HG02610 (cell line): Measurements from ENCODE around the gene BTBD2.
"Not testable (repeated sequence)": the region's sequence is repeated elsewhere in the genome, so short reads cannot be mapped to it uniquely, and the experiment has no call there.

ENCODE experiments used
- ATAC-seq: cut with Tn5 transposase; IDR thresholded peaks from one replicate; pipeline ENCODE4 v1.9.1; 2021; ENCODE audit warnings: mild to moderate bottlenecking, moderate library complexity; ENCODE audit not compliant: unreplicated experiment

The BTBD2 gene

DNA sequence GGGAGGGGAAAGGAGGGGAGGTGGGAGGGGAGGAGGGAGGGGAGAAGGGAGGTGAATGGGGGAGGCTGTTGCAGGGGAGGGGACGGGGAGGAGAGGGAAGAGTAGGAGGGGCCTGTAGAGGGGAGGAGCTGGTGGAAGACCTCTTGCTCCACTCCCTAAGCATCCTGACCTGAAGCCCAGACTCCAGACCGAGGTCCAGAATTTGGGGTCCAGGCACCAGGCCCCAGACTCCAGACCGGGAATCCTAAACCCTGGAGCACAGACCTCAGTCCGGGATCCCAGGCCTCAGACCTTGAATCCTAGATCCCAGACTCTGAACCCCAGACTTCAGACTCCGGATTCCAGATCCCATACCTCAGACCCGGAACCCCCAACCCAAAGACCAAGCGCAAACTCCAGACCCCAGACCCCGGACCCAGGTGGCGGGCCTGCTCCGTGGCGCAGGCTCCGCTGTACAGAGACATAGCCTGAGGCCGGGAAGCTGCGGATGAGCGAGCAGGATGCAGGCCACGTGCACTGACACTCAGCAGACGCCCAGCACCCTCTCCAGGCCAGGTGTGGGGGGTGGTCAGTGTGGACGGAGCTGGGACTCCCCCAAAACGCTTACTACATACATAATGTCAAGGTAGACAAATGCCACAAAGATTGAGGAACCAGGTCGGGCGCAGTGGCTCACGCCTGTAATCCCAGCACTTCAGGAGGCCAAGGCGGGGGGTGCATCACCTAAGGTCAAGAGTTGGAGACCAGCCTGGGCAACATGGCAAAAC, 710 bp upstream of the BTBD2 start:
- ATAC-seq, result no peak

DNA sequence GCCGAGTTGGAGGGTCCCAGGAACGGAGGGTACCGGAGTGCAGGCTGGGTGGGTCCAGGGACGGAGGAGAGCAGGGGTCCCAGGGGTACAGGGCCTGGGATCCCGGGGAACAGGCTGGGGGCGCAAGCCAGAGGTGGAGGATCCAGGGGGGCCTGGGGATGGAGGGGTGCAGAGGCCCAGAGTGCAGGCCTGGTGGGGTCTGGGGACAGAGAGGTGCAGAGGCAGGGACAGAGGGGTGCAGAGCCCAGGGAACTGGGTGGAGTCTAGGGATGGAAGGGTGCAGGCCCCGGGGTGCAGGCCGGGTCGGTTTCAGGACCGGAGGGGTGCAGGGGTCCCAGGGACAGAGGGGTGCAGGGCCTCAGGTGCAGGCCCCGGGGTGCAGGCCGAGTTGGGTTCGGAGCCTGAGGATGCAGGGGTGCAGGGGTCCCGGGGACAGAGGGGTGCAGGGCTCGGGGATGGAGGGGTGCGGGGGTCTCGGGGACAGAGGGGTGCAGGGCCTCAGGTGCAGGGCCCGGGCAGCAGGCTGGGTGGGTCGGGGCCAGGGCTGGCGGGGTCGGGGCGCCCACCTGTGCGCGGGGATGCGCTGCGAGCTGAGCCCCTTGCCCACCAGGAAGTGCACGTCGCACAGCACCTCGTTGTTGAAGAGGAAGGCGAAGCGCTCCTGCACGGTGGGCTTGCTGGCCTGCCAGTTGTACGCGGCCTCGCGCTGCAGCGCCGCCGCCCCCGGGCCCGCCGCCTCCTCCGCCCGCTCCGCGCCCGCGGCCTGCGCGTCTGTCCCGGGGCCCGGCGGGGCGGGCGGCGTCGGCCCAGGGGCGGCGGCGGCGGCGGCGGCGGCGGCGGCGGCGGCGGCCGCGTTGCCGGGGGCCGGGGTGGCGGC, 545 bp downstream of the BTBD2 start:
- ATAC-seq, result no peak

DNA sequence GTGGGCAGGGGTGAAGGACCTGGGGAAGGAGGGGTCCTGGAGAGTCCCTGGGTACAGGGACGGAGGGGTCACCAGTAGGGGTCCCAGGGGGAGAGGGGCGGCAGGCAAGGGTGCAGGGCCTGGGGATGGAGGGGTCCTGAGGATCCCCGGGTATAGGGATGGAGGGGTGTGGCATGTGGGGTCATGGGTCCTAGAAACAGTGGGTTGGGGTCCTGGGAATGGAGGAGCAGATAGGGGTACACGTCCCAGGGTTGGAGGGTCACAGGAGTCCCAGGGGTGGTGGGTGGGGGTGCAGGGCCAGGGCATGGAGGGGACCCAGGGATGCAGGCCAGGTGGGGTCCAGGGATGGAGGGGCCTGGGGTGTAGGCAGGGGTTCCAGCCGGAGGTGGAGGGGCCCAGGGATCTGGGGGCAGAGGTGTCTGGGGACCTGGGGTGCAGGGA, 1.4 kb downstream of the BTBD2 start:
- ATAC-seq, result no peak

DNA sequence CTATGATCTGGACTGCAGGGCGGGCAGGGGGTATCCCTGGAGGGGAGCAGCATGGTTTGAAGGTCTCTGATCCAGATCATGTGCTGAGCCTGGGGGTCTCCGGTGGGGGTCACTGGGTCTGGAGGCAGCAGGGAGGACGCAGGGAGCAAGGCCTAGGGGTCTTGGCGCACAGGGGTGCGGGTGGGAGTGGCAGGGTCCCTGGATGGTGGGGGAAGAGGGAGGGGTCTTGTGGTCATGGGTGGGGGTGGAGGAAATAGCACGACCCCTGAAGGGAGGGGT, 1.9 kb downstream of the BTBD2 start:
- ATAC-seq, result no peak

DNA sequence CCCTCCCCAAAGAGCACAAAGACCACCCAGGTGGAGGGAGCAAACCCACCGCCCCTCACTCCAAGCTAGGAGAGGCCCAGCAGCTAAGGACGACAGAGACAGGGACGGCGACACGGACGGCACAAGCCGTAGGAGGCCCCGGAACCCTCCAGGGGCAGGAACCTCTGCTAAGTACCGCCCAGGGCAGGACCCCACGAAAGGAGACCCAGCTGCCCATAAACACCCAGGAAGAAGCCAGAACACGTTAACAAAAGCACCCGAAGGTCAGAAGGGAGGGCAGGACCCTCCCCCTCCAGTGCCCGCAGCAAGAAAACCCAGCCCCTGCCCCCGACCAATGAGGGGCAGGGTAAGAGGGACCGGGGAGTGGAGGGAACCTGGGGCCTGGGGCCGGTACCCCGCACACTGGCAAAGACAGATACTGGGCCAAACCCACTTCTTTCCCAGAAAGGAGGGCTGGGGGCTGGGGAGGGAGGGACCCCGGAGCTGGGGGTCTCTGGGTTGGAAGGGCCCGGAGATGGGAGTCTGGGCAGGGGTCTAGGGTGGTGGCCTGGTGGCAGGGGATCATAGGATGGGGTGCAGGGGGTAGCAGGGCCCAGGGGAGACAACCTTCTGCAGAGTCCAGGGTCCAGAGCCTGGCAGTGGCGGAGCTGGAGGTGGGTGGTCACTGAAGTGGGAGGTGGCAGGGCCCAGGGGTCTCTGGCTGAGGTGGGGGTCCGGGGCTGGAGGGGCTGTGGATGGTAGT, 2.4 kb downstream of the BTBD2 start:
- no peak for ATAC-seq

DNA sequence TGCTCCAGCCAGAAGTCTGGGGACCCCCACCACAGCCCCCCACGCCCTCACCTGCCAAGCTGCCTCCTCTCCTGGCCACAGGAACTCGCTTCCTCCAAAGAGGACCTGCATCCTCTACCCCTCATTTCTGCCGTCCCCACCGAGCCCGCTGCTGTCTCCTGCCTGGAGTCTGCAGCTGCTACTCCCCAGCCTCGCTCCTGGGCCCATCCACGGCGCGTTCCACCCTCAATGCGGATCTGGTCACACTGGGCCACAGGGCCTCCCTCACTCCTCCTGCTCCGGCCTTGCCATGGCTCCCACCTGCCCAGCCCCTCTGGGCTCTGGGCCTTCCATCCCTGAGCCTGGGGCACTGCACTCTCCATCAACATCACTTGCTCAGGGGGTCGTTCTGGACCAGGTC, 4.3 kb downstream of the BTBD2 start:
- ATAC-seq, result no peak

DNA sequence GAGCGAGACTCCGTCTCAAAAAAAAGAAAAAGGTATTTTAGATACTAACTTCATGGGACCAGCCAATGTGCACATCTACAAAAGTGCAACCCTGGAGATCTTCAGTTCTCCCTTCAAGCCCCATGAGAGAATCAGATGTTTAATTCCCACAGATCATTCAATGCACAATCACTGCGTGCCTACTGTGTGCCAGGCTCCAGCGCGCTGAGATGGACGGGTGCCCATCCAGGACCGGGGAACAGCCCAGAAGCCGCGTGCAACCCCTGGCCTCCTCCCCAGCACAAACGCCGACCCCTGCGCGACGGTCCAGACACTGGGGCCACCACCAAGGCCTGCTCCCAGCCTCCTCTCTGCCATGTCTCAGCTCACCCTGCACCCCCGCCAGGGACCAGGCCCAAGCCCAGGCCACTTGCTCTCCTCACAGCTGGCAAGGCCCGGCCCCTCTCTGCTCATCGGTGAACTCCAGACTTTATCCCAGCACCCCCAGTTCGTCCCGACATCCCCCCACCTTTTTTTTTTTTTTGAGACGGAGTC, 5.3 kb downstream of the BTBD2 start:
- no peak for ATAC-seq

DNA sequence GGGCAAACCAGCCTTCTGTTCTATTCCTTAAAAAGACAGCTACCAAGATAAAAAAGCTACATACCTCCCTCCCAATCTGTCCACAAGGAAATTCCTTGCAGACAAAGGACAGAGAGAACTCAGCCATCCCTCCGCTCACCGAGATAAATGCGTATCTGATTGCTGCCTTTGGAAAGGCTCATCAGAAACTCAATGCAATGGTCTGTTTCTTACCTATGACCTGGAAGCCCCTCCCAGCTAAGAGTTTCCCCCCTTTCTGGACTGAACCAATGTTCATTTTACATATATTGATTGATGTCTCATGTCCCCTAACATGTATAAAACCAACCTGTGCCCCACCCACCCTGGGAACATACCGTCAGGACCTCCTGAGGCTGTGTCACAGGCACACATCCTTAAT, 11.6 kb downstream of the BTBD2 start:
- ATAC-seq, result no peak

DNA sequence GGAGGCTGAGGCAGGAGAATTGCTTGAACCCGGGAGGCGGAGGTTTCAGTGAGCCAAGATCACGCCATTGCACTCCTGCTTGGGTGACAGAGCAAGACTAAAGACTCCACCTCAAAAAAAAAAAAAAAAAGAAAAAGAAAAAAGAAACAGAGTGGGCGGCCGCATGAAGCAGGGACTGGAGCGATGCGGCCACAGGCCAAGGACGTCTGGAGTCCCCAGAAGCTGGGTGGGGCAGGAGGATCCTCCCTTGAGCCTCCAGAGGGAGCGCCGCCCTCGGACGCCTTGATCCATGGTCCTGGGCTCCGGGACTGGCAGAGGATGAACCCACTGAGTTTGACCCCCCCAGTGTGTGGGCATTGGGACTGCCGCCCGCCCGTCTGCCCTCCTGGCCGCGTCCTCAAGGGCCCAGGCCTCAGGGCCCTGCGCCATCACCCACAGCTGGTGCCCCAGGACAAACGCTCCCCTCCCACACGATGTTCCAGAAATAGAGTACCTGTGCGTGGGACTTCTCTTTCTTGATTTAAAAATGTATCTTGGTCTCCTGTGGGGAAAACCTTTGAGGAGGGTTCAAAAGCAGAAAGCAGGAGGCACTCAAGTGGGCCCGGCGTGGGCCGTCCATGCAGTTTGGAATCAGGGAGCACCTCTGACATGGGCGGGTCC, 15.5 kb downstream of the BTBD2 start:
- no peak for ATAC-seq

DNA sequence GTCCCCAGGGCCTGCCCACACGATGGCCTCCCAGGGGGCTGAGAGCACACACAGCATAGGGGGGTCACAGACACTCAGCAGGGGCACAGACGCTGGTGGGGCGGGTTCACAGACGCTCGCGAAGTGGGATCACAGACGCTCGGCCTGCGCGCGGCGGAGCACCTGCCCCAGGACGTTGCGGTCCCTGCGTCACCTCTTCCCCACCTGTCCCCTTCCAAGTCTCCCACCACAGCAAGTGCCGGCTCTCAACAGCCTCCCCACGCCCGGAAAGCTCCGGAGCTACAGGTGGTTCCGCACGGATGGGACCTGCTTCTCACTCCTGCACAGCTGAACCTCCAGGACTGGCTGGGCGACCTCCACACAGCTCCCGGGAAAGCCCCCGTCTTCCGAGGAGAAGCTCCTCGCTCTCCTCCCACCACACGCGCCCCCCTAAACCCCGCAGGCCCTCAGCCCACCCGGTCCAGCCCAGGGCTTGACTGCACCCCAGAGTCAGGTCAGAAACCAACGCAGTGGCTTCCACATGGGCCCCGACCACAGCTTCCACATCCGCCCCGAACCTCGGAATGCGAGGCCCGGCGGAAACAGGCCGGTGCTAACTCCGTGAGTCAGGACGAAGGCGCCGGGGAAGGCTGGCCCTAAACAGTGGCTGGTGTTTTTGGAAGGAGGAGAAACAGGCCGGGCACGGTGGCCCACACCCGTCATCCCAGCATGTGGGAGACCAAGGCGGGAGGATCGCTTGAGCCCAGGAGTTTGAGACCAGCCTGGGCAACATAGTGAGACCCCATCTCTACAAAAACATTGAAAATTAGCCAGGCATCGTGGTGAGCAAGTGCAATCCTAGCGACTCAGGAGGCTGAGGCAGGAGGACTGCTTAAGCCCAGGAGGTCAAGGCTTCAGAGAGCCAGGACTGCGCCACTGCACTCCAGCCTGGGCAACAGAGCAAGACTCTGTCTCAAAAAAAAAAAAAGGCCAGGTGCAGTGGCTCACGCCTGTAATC, 16.5 kb downstream of the BTBD2 start:
- no peak for ATAC-seq

DNA sequence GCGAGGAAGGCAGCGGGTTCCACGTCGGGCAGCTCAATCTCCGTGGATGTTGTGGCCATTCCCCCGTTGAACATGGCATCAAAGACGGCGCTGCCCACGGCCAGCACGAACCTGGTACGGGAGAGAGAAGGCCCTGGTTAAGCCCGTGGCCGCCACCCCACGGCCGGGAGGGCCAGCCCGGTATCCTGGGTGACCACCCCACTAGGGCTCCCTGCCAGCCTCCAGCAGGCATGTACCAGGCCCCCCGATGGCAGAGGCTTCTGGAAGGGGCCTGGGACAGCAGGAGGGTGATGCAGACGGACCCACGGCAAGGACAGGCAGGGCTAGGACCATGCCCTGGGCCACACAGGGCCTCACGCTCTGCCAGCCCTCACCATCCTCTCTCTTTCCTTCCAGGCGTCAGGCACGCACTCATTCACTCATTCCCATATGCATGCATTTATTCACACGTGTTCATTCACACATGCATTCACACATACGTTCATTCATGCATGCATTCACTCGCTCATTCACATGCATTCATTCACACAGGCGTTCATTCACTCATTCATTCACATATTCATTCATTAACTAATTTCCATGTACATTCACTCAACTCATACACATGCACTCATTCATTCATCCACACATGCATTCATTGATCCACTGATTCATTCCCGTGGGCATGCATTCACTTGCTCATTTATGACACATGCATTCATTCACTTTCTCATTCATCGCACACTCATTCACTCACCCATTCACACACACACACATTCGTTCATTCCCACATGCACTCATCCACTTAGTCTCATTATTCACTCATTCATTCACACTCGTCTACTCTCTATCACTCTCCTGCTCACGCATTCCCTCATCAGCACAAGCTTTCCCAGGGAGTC, 17.9 kb downstream of the BTBD2 start:
- ATAC-seq, result no peak

DNA sequence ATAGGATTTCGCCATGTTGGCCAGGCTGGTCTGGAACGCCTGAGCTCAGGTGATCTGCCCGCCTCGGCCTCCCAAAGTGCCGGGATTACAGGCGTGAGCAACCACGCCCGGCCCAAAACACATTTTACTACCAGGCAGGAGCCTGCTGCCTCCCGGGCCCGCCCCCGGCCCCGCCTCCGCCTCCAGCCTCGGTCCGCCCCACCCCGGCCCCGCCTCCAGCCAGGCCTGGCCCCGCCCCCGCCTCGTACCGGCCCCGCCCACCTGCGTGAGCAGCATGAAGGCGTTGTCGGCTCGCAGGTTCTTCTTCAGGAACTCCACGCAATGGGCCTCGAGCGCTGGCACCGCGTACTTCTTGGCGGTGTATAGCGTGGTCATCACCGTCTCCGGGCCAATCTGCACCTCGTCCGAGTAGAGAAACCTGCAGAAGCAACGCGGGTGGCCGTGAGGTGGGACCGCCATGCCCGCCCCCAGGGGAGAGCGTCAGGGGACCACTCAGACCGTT, 22.7 kb downstream of the BTBD2 start:
- ATAC-seq, result no peak

DNA sequence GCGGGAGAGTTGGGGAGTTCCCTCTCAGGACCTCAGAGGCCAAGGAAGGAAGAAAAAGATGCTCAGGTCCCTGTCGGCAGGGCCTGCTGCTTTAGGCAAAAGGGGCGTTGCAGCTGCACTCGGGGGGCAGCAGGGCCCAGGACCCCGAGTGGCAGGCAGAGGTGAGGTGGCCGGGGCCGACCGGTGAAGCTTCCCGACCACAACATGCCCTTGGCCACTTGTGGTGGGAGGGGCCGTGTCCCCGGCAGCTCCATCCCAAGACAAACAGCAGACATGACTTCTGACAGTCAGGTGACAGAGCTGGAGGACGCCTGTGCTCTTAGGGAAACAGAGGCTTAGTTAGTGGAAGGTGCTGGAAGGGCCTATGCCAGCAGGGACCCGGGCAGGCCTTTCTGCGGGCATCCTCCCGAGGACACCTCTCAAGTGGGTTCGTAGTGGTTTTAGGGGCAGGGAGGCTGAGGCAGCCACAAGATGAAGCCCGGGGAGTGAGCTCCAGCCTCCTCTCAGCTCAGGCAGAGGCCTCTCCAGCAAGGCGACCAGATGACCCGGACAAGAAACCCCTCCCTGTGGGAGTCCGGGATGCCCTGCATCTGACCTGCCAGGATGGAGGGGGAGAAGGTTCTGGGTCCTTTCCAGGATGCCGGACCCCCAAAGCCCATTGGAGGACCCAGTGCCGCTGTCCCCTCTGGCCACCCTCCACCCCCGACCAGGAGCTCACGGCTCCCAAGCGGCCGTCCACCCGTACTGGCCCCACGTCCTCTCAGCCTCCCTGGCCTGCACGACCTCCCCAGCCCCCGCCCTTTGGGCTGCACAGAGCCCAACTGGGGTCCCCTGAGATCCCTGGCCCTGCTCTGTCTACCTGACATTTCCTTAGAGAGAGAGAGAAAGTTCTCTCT, 24.2 kb downstream of the BTBD2 start:
- no peak for ATAC-seq

DNA sequence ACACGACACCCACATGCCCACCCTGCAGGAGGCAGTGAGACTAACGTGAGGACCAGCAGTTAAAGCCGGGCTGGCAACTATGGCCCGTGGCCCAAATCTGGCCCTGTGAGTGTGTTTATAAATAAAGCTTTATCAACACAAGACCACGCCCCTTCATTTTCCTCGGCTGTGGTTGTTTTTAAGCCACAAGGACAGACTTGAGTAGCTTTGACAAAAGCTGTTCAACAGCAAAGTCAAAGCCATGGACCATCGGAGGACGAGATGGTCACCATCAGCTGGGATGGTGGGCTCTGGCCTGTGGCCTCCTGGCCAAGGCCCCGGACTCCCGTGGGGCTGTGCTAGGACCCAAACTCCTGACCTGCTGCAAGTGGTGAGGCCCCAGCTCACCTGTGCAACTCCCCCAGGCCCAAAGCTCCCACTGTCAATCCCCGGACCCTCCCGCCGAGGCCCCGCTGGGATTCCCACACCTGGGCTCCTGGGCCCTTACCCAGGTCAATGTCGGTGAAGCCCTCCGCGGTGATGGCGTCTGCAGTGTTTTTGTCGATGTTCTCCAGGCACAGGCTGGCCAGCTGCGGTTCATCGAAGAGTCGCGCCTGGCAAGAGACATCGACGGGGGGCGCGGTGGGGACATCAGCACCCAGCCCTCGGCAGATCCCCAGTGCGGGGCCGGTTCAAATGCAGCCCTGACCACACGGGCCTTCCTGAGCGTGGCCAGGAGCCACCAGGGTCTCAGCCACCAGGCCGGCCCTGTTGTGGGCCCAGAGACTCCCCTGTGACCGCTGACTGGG, 25.1 kb downstream of the BTBD2 start:
- ATAC-seq, result no peak

DNA sequence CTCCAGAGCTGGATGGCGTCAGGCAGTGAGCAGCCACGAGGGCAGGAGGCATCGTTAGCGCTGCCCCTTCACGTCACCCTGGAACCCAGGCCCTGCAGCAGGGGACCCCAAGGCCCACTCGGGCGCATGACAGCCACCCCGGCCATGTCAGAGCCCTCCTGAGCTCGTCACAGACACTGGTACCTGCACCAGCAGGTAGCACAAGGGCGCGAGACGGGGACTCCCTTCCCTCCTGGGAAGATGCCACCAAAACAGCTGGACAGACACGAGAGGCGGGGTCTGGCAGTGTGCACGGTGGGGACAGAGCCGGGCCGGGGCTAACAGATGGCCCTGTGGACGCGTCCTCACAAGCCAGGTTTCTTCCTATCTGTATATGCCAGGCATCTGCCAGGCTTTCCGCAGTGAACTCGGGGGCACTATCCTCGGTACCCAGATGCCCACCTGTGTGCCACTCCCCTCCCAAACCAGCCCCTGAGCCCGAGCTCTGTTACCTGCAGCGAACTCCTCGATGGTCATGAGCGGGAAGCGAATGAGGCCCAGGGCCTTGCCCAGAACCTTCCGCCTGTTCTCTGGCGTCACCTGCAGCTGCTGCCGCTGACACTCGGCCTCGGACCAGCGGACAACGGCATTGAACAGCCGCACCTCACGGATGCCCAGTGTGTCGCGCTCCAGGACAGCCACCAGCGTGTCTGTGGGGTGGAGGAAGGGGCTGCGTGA, 25.8 kb downstream of the BTBD2 start:
- no peak for ATAC-seq

DNA sequence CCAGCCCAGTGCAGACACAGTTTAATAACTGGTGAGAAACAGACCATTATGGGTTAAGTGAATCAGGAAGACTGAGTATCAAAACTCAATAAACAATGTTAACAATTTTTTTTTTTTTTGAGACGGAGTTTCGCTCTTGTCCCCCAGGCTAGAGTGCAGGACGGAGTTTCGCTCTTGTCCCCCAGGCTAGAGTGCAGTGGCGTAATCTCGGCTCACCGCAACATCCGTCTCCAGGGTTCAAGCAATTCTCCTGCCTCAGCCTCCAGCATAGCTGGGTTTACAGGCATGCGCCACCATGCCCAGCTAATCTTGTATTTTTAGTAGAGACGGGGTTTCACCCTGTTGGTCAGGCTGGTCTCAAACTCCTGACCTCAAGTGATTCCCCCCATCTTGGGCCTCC, 27.1 kb downstream of the BTBD2 start:
- not testable (repeated sequence) for ATAC-seq
